ENCODE data around the gene CHCHD3. TPM values are rescaled to one million over a fixed set of nuclear protein-coding genes. Genes with fewer than 3 reads are reported as not detected.

The CHCHD3 gene
- polyA plus RNA-seq, 2 of the 4 experiments (the other 2 are of a cell fraction): 96.7 to 139 TPM

- no peak for TF ChIP-seq CHD2 (IDR thresholded peaks at IDR 0.05; ENCODE audit: low read length, partially characterized antibody)
- TF ChIP-seq HDAC2 (IDR thresholded peaks at IDR 0.05): no peak
- no peak for TF ChIP-seq RAD21 (conservative IDR thresholded peaks at IDR 0.05 in 1 of 2, IDR thresholded peaks at IDR 0.05 in 1 of 2)
- TF ChIP-seq SMC3 (IDR thresholded peaks at IDR 0.05): no peak
- TF ChIP-seq, protein P1, sequence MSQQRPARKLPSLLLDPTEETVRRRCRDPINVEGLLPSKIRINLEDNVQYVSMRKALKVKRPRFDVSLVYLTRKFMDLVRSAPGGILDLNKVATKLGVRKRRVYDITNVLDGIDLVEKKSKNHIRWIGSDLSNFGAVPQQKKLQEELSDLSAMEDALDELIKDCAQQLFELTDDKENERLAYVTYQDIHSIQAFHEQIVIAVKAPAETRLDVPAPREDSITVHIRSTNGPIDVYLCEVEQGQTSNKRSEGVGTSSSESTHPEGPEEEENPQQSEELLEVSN (IDR thresholded peaks at IDR 0.05; ENCODE audit: borderline replicate concordance, low read depth): no peak
- TF ChIP-seq BCL3 (IDR thresholded peaks at IDR 0.05): no peak
- TF ChIP-seq BHLHE40 (IDR thresholded peaks at IDR 0.05; ENCODE audit: low read depth, low read length): no peak
- no peak for TF ChIP-seq CTCF (IDR thresholded peaks at IDR 0.05)
- FAIRE-seq (no peak), DNase-seq (ENCODE audit: low read depth in 1 of 2, low spot score in 1 of 2) (no peak), ATAC-seq (no peak)
- WGBS (ENCODE audit: missing lambda C conversion rate): 91% methylated on average over 4 of the region's 4 CpGs
- peaks cover 27% of the 10 kb centered on the region for H3K4me1 ChIP-seq
- H3K4me2 ChIP-seq: no peak overlapping the region
- CTCF ChIA-PET: interaction anchor here (0.6 to 1.6 kb wide), 5 partner anchors 11 to 1089 kb away, joined by 3 to 4 read pairs (median 3); no protein-coding TSS in a partner anchor
- POLR2A ChIA-PET: no interaction called here
- no peak overlapping the region for H3K27ac ChIP-seq
- H3K4me3 ChIP-seq: no peak overlapping the region
- H3K9me3 ChIP-seq: no peaks in the 10 kb centered on the region
These were observed 301.1 kb downstream of the CHCHD3 start for GRCh38 chr7:132780822-132781221.

GRCh38 chr7:132779164-132779563 is 302.7 kb downstream of the CHCHD3 start:
- 60% methylated on average over 2 of the region's 2 CpGs for WGBS (ENCODE audit: missing lambda C conversion rate)
- POLR2A ChIA-PET: no interaction called here
- Histone ChIP-seq H3K9me3 (no peaks in the 10 kb centered on the region), H3K4me2 (no peak overlapping the region), H3K27ac (no peak overlapping the region), H3K4me3 (no peak overlapping the region), H3K4me1 (peaks cover 17% of the 10 kb centered on the region)
- TF ChIP-seq RCOR1 (IDR thresholded peaks at IDR 0.05; ENCODE audit: low read depth, low read length): no peak
- no peak for TF ChIP-seq CHD4 (IDR thresholded peaks at IDR 0.05; ENCODE audit: borderline replicate concordance)
- TF ChIP-seq NFE2L2 (conservative IDR thresholded peaks at IDR 0.05; ENCODE audit: low read length): no peak
- no peak for TF ChIP-seq HOXB5 (CRISPR knock-in tag; IDR thresholded peaks at IDR 0.05)
- FAIRE-seq (no peak), DNase-seq (ENCODE audit: low read depth in 1 of 2, low spot score in 1 of 2) (no peak), ATAC-seq (no peak)
- CTCF ChIA-PET: interaction anchor here (0.6 kb wide), 1 partner anchor 1272 kb away, joined by 3 read pairs; no protein-coding TSS in a partner anchor

GRCh38 chr7:132778761-132779160 is 303.1 kb downstream of the CHCHD3 start:
- H3K4me2 ChIP-seq: no peak overlapping the region
- H3K9me3 ChIP-seq: no peaks in the 10 kb centered on the region
- WGBS (ENCODE audit: missing lambda C conversion rate): 80% methylated on average over 4 of the region's 4 CpGs
- H3K27ac ChIP-seq: no peak overlapping the region
- FAIRE-seq: no peak
- peaks cover 14% of the 10 kb centered on the region for H3K4me1 ChIP-seq
- H3K4me3 ChIP-seq: no peak overlapping the region
- no peak for ATAC-seq
- TF ChIP-seq FOXS1 (CRISPR knock-in tag; IDR thresholded peaks at IDR 0.05): no peak
- no peak for TF ChIP-seq CEBPB (IDR thresholded peaks at IDR 0.05)
- TF ChIP-seq, protein P1 (IDR thresholded peaks at IDR 0.05; ENCODE audit: borderline replicate concordance, low read depth): no peak
- TF ChIP-seq, protein P2, sequence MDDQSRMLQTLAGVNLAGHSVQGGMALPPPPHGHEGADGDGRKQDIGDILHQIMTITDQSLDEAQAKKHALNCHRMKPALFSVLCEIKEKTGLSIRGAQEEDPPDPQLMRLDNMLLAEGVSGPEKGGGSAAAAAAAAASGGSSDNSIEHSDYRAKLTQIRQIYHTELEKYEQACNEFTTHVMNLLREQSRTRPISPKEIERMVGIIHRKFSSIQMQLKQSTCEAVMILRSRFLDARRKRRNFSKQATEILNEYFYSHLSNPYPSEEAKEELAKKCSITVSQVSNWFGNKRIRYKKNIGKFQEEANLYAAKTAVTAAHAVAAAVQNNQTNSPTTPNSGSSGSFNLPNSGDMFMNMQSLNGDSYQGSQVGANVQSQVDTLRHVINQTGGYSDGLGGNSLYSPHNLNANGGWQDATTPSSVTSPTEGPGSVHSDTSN (IDR thresholded peaks at IDR 0.05): no peak
- TF ChIP-seq GATA3 (IDR thresholded peaks at IDR 0.05; ENCODE audit: borderline replicate concordance): no peak
- no peak for TF ChIP-seq ZFP36 (IDR thresholded peaks at IDR 0.05; ENCODE audit: borderline replicate concordance, partially characterized antibody)
- no peak for TF ChIP-seq EP300 (IDR thresholded peaks at IDR 0.05)
- no peak for TF ChIP-seq FOSB (CRISPR knock-in tag; IDR thresholded peaks at IDR 0.05)
- no peak for TF ChIP-seq RAD21 (conservative IDR thresholded peaks at IDR 0.05 in 1 of 2, IDR thresholded peaks at IDR 0.05 in 1 of 2)
- TF ChIP-seq HDAC2 (IDR thresholded peaks at IDR 0.05): no peak
- TF ChIP-seq HOXB13 (CRISPR knock-in tag; IDR thresholded peaks at IDR 0.05; ENCODE audit: low read depth): no peak
- no peak for TF ChIP-seq CTCF (IDR thresholded peaks at IDR 0.05)
- no peak for TF ChIP-seq CBX2 (IDR thresholded peaks at IDR 0.05; ENCODE audit: borderline replicate concordance, low read depth)
- no peak for TF ChIP-seq SMC3 (IDR thresholded peaks at IDR 0.05)
- no peak for TF ChIP-seq MYC (IDR thresholded peaks at IDR 0.05; ENCODE audit: borderline replicate concordance, low read length)
- no peak for TF ChIP-seq NFE2L2 (conservative IDR thresholded peaks at IDR 0.05; ENCODE audit: low read length)
- TF ChIP-seq MAX (IDR thresholded peaks at IDR 0.05): no peak
- TF ChIP-seq EHF (CRISPR knock-in tag; IDR thresholded peaks at IDR 0.05): no peak
- TF ChIP-seq EHMT2 (IDR thresholded peaks at IDR 0.05; ENCODE audit: low read depth): no peak
- no peak for TF ChIP-seq CHD4 (IDR thresholded peaks at IDR 0.05; ENCODE audit: borderline replicate concordance)
- no peak for DNase-seq (ENCODE audit: low read depth in 1 of 2, low spot score in 1 of 2)
- ChIA-PET CTCF (interaction anchor here (0.6 kb wide), 1 partner anchor 1272 kb away, joined by 3 read pairs; no protein-coding TSS in a partner anchor), POLR2A (no interaction called here)
